ENCODE data around the gene ANGPTL4. TPM values are rescaled to one million over a fixed set of nuclear protein-coding genes. Genes with fewer than 3 reads are reported as not detected.
"Not testable (repeated sequence)": the region's sequence is repeated elsewhere in the genome, so short reads cannot be mapped to it uniquely, and the experiment has no call there.

ANGPTL4 gene
- 55.4 TPM for total RNA-seq

GRCh38 chr19:8363803-8364771 is at the start of gene ANGPTL4:
Gene ANGPTL4 (plus strand): TSS chr19:8364155. CDS start chr19:8364322, 167 bp downstream.
- peak; percentile 74 for ATAC-seq

GRCh38 chr19:8314981-8315640 is 48.8 kb upstream of the ANGPTL4 start:
- not testable (repeated sequence) for ATAC-seq

DNA sequence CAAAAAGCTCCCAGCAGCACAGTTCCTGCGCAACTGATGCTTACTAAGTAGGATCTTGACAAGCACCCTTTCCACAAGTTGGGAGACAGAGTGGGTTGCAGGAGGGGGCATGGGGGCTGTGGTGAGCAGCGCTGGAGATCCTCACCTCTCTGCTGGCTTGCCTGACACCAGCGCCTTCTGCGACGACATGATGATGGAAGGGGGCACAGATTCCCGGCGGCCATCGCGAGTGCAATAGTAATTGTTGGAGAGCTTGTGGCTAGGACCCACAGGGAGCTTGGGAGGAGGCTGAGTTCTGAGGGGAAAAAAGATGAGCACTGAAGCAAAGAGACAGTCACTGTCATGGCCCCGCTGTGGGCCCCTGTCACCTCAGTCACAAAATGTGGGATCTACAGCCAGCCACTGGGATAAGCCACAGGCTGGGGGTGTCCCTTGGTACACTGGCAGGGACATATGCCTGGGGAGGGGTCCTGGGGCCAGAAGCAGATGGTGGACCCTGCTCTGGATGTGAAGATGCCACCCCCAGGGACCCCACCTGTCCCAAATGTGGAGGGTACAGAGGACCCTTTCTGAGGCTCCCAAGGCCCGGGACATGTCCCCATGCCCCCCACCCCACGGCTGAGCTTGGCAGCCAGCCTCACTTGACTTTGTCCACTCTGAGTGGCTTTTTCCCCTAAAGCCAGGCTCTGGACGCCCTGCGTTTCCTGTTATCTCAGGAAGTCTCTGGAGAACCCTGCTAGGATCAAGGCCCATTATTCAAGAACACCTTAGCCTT is 47.4 kb upstream of the ANGPTL4 start:
- ATAC-seq = no peak

DNA sequence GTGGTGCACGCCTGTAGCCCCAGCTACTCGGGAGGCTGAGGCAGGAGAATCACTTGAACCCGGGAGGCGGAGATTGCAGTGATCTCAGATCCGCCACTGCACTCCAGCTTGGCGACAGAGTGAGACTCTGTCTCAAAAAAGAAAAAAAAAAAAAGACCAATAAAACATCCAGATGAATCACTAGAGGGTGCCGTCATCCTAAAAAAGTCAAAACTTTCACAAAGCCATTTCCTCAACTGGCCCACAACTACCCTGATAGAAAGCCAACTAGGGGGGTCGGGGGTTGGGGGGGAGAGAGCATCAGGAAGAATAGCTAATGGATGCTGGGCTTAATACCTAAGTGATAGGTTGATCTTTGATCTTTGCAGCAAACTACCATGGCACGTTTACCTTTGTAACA is 45.1 kb upstream of the ANGPTL4 start:
- not testable (repeated sequence) for ATAC-seq

GRCh38 chr19:8319807-8320520 is 44.0 kb upstream of the ANGPTL4 start:
- ATAC-seq = no peak

DNA sequence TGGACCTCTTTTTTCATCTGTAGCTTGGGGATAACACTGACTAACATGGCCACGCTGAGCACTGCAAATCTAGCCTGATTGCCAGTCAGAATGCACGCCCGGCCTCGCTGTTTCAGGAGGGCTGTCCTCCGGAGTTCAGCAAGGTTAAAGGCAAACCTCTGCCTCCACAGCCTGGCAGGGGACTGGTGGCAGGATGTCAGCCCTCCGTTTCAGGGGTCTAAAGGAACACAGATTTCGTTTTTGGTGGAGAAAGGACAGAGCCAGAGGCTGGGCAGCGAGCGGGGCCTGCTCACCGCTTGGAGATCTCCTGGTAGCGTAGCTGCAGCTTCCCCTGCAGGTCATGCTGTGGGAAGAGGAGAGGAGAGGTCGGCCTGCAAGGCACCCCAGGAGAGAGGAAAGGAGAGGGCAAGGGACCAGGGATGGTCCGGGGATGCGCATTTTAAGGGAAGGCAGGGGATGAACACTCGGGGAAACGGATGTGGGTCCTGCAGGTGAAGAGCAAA is 43.3 kb upstream of the ANGPTL4 start:
- peak; percentile 1 for ATAC-seq

DNA sequence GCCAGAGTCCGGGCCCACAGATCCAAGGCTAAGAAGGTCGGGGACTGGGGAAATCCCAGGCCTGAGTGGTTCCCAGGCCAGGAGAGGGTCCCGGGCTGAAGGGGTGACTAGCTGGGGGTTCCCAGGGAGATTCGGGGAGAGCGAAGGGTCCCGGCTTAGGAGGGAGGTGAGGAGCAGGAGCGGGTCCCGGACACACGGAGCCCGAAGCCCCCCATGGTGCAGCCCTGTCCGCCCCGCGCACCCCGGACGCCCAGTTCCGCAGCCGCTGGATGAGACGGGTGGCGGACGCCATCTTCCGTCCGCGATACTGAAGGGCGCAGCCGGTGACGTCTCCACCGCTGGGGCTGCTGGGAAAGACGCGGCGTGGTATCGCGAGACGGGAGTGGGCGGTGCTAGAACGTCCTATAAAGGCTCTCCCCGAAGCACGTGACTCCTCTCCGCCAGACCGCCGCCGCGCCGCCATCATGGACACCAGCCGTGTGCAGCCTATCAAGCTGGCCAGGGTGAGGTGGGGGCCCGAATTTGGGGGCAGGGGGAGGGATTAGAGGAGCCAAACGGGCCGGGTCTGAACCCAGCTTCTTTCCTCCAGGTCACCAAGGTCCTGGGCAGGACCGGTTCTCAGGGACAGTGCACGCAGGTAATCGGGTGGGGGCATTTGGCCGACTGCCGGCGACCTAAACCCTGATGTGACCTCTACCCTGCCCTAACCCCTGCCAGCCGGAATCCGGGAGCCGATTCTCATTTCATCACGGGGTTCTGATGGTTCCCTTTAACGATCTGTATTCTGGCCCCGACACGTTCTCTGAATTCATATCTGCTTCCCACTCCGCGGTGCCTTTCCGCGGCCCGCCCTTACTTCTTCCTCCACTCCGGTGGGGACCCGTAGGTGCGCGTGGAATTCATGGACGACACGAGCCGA is 42.6 kb upstream of the ANGPTL4 start, which contains the start of the genes NDUFA7 and RPS28:
Gene NDUFA7, minus strand, starts transcription at position 309 of the 919 bp plus-strand sequence. Its CDS starts 17 bp downstream, at position 292.
Gene RPS28, plus strand, starts transcription at position 430 of the 919 bp plus-strand sequence. Its CDS starts 35 bp downstream, at position 465.
- peak; percentile 93 for ATAC-seq

DNA sequence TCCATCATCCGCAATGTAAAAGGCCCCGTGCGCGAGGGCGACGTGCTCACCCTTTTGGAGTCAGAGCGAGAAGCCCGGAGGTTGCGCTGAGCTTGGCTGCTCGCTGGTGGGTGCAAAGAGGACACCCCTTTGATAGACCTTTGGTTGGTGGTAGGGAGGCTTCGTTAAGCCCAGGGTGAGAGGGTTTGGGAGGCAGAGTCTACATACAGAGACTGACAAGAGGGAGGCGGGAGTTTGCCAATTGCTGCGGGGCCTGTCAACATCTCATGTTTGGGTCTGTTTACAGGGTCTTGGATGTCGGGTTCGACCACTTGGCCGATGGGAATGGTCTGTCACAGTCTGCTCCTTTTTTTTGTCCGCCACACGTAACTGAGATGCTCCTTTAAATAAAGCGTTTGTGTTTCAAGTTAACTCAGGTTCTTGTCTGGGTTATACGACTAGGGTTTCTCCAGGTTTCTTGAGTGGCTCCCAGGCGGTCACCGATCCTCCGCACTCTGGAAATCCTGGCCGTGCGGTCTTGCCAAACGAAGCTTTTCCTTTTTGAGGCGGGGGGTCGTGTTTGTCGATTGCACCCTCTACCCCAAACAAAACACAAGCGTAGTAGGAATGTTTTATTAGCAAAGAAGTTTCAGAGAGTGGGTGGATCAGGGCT is 41.8 kb upstream of the ANGPTL4 start:
- ATAC-seq = peak; percentile 9

DNA sequence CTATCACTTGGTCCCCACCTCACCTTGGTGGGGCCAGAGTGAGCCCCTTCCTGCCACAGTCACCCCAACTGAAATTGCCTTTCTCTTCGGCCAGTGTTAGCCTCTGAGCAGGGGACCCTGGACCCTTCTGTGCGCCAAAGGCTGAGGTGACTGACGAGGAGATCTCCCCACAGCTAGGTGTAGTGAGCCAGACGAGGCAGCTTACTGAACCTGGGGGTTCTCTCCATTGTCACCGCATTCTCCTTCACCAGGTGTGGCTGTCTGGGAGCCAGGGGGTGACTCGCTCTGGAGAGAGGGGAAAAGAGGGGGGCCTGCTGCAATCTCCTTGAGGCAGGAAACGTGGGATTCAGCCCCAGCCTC is 41.3 kb upstream of the ANGPTL4 start:
- no peak for ATAC-seq

DNA sequence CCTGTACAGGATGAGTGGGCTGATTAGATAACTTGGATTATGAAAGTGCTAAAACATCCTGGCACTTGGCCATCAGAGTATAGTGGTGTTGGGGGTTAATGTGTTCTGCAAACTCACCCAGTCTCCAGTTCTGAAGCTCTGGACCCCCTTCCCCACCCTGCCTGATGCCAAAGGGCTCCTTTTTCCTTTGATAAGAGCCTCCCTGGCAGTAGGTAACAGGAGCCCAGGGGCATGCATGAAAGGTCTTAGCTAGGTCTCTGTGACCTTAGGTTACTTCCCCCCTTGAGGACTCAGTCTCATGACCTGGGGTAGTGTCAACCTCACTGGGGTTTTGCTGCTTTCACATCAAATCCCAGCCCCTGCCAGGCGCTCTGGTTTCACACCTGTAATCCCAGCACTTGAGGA is 40.2 kb upstream of the ANGPTL4 start:
- ATAC-seq = no peak

DNA sequence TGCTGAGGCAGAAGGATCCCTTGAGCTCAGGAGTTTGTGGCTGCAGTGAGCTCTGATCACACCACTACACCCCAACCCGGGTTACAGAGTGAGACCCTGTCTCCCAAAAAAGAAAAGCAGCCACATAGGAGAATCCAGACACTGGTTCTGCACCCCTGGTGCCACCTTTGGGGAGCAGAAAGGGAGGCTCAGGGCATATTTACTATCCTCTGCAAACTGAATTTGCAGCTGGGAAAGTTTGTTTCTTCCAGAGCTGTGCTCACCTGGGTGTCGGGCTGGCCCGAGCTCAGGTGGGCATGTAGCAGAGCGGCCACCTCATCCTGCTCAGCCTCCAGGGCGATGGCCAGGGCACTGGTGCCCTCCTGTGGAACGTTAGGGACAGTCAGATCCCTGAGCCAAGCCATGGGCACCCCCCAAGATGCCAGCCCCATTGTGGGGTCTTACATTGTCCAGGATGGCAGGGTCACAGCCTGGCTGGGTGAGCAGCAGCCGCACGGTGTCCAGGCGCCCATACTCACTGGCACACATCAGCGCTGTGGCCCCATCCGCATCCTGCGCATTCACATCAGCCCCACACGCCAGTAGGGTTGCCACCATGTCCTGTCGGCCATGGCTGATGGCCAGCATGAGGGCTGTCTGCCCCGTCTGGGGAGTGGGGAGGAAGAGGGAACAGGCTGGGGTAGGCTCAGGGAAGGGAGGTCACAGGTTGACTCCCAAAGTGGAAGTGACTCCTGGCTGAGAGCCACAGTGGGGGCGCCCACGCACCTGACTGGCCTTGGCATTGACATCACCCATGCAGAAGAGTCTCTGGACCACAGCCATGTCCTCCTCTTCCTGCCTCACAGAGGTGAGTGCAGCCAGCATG is 39.5 kb upstream of the ANGPTL4 start:
- peak; percentile 2 for ATAC-seq

DNA sequence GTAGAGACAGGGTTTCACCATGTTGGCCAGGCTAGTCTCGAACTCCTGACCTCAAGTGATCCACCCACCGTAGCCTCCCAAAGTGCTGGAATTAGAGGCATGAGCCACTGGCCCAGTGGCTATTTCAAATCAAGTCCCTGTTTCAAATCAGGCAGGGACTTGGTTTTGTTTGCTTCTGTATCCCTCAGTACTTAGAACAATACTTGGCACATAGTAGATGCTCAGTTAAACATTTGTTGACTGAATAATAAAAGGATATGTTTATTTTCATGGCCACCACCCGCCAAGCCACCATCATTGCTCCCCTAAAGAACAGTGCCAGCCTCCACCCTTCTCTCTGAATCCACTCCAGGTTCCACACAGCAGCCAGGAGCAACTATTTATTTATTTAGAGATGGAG is 38.5 kb upstream of the ANGPTL4 start:
- ATAC-seq = no peak

DNA sequence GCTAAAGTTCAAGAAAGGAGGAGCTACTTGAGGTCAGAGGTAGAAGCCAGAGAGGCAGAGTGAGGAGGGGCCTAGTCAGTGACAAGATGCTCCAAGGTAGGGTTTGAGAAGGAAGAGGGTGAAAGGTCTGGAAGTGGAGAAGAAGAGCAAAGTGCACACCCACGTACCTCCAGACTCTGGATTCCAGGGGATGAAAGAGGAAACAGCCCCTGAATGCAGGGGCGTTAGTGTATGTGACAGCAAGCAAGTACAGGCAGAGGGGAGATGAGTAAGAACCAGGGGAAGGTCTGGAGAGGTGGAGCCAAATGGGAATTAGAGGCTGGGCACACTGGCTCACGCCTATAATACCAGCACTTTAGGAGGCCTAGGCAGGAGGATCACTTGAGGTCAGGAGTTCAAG is 34.0 kb upstream of the ANGPTL4 start:
- ATAC-seq = no peak

- no peak for ATAC-seq
These were observed 32.6 kb upstream of the ANGPTL4 start for GRCh38 chr19:8331263-8331845.

- ATAC-seq = peak; percentile 18
These were observed 30.8 kb upstream of the ANGPTL4 start for GRCh38 chr19:8332976-8333766.

GRCh38 chr19:8333767-8334457 is 30.0 kb upstream of the ANGPTL4 start:
- no peak for ATAC-seq

Measured in esophagus mucosa (tissue), 1 donor.